DMS114 treated with DMSO at 0.1 percent for 48 hours (cell line): ENCODE results near the gene MASP1.
"Not testable (repeated sequence)": the region's sequence is repeated elsewhere in the genome, so short reads cannot be mapped to it uniquely, and the experiment has no call there.

Experiments
- DNase-seq: peaks from one replicate; lab custom pipeline; 2025; ENCODE audit not compliant: unreplicated experiment; lab: John Stamatoyannopoulos, UW

MASP1 gene

GRCh38 chr3:187228740-187229139, 62.8 kb downstream of the MASP1 start:
- no peak for DNase-seq

GRCh38 chr3:187227658-187228258, 63.8 kb downstream of the MASP1 start:
- DNase-seq: no peak

DNA sequence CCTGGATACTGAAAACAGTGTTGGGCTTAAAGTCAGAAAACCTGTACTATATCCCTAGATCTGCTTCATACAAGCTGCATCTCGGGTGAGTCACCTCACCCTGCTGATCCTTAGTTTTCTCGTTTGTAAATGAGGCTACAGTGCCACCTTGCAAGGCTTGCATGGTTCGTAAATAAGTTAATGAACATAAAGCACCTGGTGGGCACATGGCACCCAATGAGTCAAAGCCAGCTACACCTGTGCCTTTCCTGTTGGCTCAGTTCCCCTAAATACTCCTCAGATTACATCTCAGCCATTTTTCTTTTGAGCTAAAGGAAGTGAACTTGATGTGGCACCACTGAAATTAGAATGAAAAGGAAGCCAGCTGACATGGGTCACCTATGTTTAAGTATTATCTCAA, 67.7 kb downstream of the MASP1 start:
- no peak for DNase-seq

GRCh38 chr3:187222801-187223200, 68.7 kb downstream of the MASP1 start:
- DNase-seq: no peak

- no peak for DNase-seq
Measured at GRCh38 chr3:187215460-187215859, 76.1 kb downstream of the MASP1 start.

GRCh38 chr3:187213616-187214015, 77.9 kb downstream of the MASP1 start:
- no peak for DNase-seq

DNA sequence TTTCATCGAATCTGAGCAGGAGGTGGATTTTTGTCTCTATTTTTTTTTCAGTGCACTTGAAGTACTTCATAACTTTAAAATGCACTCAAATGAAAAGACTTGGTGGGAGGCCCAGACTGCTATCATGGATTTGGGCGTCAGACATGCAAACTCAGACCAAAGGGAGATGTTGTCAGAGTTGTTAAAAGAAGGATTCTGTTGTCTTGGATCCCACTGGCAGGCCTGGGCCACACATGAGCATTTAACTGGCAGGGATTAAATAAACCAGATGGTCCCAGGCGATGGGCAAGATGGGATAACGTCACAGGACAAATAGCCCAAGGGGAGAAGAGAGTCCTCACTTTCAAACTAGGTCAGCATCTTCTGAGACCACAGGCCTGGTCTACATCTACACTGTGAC, 78.8 kb downstream of the MASP1 start:
- no peak for DNase-seq

DNA sequence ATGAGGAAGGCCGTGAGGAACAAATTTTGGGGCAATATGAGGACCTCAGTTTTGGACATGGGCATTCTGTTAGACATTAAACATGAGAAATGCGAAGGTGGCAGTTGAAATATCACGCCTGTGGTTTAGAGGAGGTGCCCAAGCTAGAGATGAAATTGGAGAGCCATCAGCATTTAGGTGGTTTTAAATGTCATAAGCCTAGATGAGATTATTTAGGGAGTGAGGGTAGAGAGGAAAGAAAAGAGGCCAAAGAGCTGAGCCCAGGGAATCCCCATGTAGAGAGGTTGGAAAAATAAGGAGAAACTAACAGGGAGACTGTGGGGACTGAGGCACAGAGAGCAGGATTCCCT, 79.4 kb downstream of the MASP1 start:
- DNase-seq: no peak

- DNase-seq: no peak
Measured at GRCh38 chr3:187211532-187212195, 79.9 kb downstream of the MASP1 start.

DNA sequence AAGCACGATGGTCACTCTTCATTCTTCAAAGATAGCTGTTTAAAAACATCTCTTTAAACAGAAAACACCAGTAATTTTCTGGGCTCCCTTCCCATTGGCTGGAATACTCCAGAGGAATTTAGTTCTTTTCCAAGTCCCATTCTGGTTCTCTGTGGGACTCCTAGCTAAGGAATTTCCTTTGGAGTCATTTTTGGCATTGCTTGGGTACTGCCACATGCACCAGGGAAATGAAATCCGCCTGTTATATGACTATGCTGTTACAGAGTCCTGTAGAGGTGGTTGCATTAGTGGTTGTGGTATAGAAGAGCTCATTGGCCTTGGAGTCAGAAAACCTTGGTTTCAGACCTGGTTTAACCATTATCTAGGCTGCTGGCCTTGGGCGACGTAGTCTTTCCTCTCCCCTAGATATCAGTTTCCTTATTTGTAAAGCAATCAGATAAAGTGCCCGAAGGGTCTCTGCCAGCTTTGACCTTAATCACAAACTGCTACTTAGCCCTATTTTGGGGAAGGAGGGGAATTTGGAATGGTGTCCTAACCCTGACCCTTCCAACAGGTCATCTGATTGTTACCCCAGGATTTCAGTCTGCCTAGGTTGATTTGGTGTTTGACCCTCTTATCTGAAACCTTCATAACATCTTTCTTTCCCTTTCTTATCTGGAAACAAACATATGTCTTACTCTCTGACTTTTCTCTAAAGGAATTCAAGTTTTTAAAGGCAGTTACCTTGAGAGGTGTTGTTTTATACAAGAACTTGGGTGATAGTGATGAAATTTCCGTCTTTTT, 80.8 kb downstream of the MASP1 start:
- DNase-seq: no peak

GRCh38 chr3:187210091-187210490, 81.4 kb downstream of the MASP1 start:
- DNase-seq: no peak

GRCh38 chr3:187209491-187209890, 82.0 kb downstream of the MASP1 start:
- no peak for DNase-seq

- no peak for DNase-seq
Measured at GRCh38 chr3:187208159-187208558, 83.4 kb downstream of the MASP1 start.

DNA sequence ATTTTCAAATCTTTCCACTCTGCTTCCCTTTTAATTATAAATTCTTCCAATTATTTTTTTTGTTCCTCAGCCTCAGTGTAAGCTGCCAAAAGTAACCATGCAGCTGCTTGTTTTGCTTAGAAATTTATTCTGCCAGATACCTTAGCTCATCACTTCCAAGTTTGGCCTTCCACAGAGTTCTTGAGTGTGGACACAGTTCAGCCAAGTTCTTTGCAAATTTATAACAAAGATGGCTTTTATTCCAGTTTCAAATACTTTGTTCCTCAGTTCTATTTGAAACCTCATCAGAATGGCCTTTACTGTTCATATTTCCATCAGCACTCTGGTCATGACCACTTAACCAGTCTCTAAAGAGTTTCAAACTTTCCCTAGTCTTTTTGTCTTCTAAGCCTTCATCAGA, 83.9 kb downstream of the MASP1 start:
- no peak for DNase-seq

DNA sequence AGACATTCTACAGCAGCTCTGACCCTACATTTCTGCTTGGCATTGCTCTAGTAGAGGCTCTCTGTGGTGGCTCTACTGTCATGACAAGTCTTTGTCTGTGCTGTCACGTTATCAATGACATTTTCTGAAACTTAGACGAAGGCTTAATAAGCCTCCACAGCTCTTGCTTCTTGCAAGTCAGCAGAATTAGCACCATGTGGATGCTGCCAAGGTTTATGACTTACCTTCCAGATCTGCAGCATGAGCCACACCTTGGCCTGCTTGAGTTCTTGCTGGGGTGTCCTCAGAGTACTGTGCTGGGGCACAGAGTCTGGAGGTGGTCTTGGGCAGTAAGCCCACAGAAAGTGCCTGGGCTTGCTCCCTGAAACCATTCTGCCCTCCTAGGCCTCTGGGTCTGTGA, 84.5 kb downstream of the MASP1 start:
- no peak for DNase-seq

DNA sequence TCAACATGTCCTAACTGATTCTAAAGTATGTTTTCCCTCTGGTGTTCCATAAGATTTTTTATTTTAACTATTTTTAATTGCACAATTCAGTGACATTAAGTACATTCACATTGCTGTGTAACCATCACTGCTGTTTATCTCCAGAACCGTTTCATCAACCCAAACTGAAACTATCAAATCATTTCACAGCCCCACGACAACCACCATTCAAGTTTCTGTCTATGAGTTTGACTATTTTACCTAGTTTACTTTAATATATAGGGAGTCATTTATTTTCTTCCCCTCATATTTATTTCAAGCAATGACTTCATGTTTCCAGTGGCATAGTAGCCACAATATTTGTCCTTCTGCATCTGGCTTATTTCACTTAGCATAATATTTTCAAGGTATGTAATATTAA, 85.9 kb downstream of the MASP1 start:
- DNase-seq: no peak

GRCh38 chr3:187199463-187200050, 92.0 kb downstream of the MASP1 start:
- not testable (repeated sequence) for DNase-seq

DNA sequence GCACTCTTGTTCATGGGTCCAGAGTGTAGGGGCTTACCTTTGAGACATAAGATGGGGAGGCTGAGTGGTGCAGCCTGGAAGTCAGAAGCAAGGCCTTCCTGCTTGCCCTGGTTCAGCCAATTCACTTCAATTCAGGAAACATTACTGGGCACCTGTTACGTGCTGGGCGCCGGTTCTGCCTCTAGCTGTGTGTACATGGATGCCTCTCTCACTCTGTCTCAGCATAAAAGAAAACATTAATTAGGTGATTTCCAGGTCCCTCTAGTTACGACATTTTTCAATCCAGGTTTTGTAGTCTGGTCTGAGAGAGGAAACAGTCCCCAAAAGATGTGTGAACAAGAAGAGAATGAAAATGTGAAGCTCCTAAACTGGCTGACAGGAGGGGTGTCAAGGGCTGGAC, 93.0 kb downstream of the MASP1 start:
- DNase-seq: no peak

- DNase-seq: no peak
Measured at GRCh38 chr3:187197335-187197649, 94.2 kb downstream of the MASP1 start, which contains the start of gene RTP1. TSS of gene RTP1 (plus strand) at chr3:187197486. CDS start at chr3:187197516, 30 bp downstream.

DNA sequence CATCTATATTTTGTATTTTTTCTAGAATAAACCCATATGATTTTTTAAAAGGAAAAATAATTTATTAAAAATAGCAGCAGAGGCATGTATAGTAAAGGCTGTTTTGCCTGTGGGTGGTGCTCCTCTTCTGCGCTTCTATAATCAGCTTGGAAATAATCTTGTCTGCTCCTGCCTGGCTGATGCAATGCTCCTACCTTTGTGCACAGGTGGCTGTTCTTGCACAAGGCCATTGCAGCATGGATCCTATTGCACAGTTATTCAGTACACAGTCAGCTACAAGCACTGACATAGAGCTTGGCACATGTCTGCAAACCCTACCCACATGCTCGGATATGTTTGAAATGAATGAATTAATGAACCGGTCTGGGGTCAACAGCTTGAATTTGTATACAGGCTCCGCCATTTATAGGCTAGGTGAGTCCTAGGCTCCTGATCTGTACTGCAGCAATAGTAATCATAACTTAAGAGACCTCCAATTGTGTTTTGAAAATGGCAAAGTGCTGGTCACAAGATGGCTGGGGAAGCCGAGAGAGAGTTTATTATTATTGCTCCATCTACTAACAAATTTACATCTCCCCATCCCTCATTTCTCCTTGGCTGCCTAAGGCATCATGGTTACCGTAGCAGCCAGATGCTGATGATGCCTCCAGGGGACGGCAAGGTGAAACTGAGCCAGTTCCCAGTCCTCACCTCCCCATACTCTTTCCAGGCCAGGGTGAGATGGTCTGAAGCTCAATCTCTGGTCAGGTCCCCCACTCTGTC, 94.8 kb downstream of the MASP1 start:
- DNase-seq: no peak

- no peak for DNase-seq
Measured at GRCh38 chr3:187193181-187193580, 98.4 kb downstream of the MASP1 start.
